ENCODE results near the gene SLC25A23. TPM values are rescaled to one million over a fixed set of nuclear protein-coding genes. Genes with fewer than 3 reads are reported as not detected.

The SLC25A23 gene
- total and polyA plus RNA-seq, 2 donors: 6.0 to 8.8 TPM

GRCh38 chr19:6498294-6499036, 38.9 kb upstream of the SLC25A23 start:
- peaks cover 32 to 49% of the 10 kb centered on the region in 2 donors for H3K27me3 ChIP-seq (ENCODE audit: control insufficient read depth in 2 of 2, insufficient read depth in 1 of 2, low read length in 1 of 2)
- peaks cover 0 to 3% of the 10 kb centered on the region in 2 donors for H3K4me1 ChIP-seq (ENCODE audit: control insufficient read depth in 2 of 2, insufficient read depth in 2 of 2, low read length in 2 of 2)
- no peak overlapping the region for H3K27ac ChIP-seq (ENCODE audit: low read depth in 1 of 2, low read length in 1 of 2)
- 65% methylated on average over 7 of the region's 7 CpGs for WGBS
- no peaks in the 10 kb centered on the region for H3K9me3 ChIP-seq (ENCODE audit: control insufficient read depth in 2 of 2, insufficient read depth in 1 of 2, low read length in 1 of 2)
- DNase-seq (ENCODE audit: low read depth in 6 of 9, low spot score in 9 of 9): no peak
- H3K36me3 ChIP-seq (ENCODE audit: control insufficient read depth in 2 of 2, insufficient read depth in 2 of 2, low read length in 1 of 2): no peaks in the 10 kb centered on the region
- H3K4me3 ChIP-seq (ENCODE audit: low read length in 2 of 2): no peak overlapping the region

- Histone ChIP-seq H3K4me3 (ENCODE audit: low read length in 2 of 2) (no peak overlapping the region), H3K27me3 (ENCODE audit: control insufficient read depth in 2 of 2, insufficient read depth in 1 of 2, low read length in 1 of 2) (peaks cover 8 to 24% of the 10 kb centered on the region in 2 donors), H3K4me1 (ENCODE audit: control insufficient read depth in 2 of 2, insufficient read depth in 2 of 2, low read length in 2 of 2) (peaks cover 0 to 3% of the 10 kb centered on the region in 2 donors), H3K27ac (ENCODE audit: low read depth in 1 of 2, low read length in 1 of 2) (no peak overlapping the region), H3K9me3 (ENCODE audit: control insufficient read depth in 2 of 2, insufficient read depth in 1 of 2, low read length in 1 of 2) (peaks cover 0 to 4% of the 10 kb centered on the region in 2 donors), H3K36me3 (ENCODE audit: control insufficient read depth in 2 of 2, insufficient read depth in 2 of 2, low read length in 1 of 2) (no peaks in the 10 kb centered on the region)
- no peak for DNase-seq (ENCODE audit: low read depth in 6 of 9, low spot score in 9 of 9)
- 98% methylated on average over 19 of the region's 19 CpGs for WGBS
Measured at GRCh38 chr19:6495947-6496346, 36.4 kb upstream of the SLC25A23 start.

GRCh38 chr19:6494438-6495036, 34.9 kb upstream of the SLC25A23 start:
- DNase-seq (ENCODE audit: low read depth in 6 of 9, low spot score in 9 of 9): no peak
- Histone ChIP-seq H3K36me3 (ENCODE audit: control insufficient read depth in 2 of 2, insufficient read depth in 2 of 2, low read length in 1 of 2) (no peaks in the 10 kb centered on the region), H3K9me3 (ENCODE audit: control insufficient read depth in 2 of 2, insufficient read depth in 1 of 2, low read length in 1 of 2) (peaks cover 0 to 4% of the 10 kb centered on the region in 2 donors), H3K4me3 (ENCODE audit: low read length in 2 of 2) (no peak overlapping the region), H3K4me1 (ENCODE audit: control insufficient read depth in 2 of 2, insufficient read depth in 2 of 2, low read length in 2 of 2) (peaks cover 0 to 3% of the 10 kb centered on the region in 2 donors), H3K27me3 (ENCODE audit: control insufficient read depth in 2 of 2, insufficient read depth in 1 of 2, low read length in 1 of 2) (peaks cover 0 to 10% of the 10 kb centered on the region in 2 donors), H3K27ac (ENCODE audit: low read depth in 1 of 2, low read length in 1 of 2) (no peak overlapping the region)
- WGBS: 96% methylated on average over 8 of the region's 8 CpGs

- Histone ChIP-seq H3K36me3 (ENCODE audit: control insufficient read depth in 2 of 2, insufficient read depth in 2 of 2, low read length in 1 of 2) (no peaks in the 10 kb centered on the region), H3K27ac (ENCODE audit: low read depth in 1 of 2, low read length in 1 of 2) (no peak overlapping the region), H3K4me3 (ENCODE audit: low read length in 2 of 2) (no peak overlapping the region), H3K4me1 (ENCODE audit: control insufficient read depth in 2 of 2, insufficient read depth in 2 of 2, low read length in 2 of 2) (no peaks in the 10 kb centered on the region), H3K27me3 (ENCODE audit: control insufficient read depth in 2 of 2, insufficient read depth in 1 of 2, low read length in 1 of 2) (no peaks in the 10 kb centered on the region), H3K9me3 (ENCODE audit: control insufficient read depth in 2 of 2, insufficient read depth in 1 of 2, low read length in 1 of 2) (peaks cover 0 to 4% of the 10 kb centered on the region in 2 donors)
- WGBS: 92% methylated on average over 4 of the region's 4 CpGs
- DNase-seq (ENCODE audit: low read depth in 6 of 9, low spot score in 9 of 9): no peak
Measured at GRCh38 chr19:6491802-6492592, 32.4 kb upstream of the SLC25A23 start.

GRCh38 chr19:6490134-6490533, 30.5 kb upstream of the SLC25A23 start:
- WGBS: 81% methylated on average over 2 of the region's 2 CpGs
- Histone ChIP-seq H3K27ac (ENCODE audit: low read depth in 1 of 2, low read length in 1 of 2) (no peak overlapping the region), H3K4me3 (ENCODE audit: low read length in 2 of 2) (no peak overlapping the region), H3K9me3 (ENCODE audit: control insufficient read depth in 2 of 2, insufficient read depth in 1 of 2, low read length in 1 of 2) (peaks cover 0 to 4% of the 10 kb centered on the region in 2 donors), H3K36me3 (ENCODE audit: control insufficient read depth in 2 of 2, insufficient read depth in 2 of 2, low read length in 1 of 2) (no peaks in the 10 kb centered on the region), H3K4me1 (ENCODE audit: control insufficient read depth in 2 of 2, insufficient read depth in 2 of 2, low read length in 2 of 2) (no peaks in the 10 kb centered on the region), H3K27me3 (ENCODE audit: control insufficient read depth in 2 of 2, insufficient read depth in 1 of 2, low read length in 1 of 2) (no peaks in the 10 kb centered on the region)
- DNase-seq (ENCODE audit: low read depth in 6 of 9, low spot score in 9 of 9): no peak

- Histone ChIP-seq H3K27me3 (ENCODE audit: control insufficient read depth in 2 of 2, insufficient read depth in 1 of 2, low read length in 1 of 2) (no peaks in the 10 kb centered on the region), H3K9me3 (ENCODE audit: control insufficient read depth in 2 of 2, insufficient read depth in 1 of 2, low read length in 1 of 2) (peaks cover 0 to 4% of the 10 kb centered on the region in 2 donors), H3K36me3 (ENCODE audit: control insufficient read depth in 2 of 2, insufficient read depth in 2 of 2, low read length in 1 of 2) (no peaks in the 10 kb centered on the region), H3K4me1 (ENCODE audit: control insufficient read depth in 2 of 2, insufficient read depth in 2 of 2, low read length in 2 of 2) (no peaks in the 10 kb centered on the region), H3K4me3 (ENCODE audit: low read length in 2 of 2) (no peak overlapping the region), H3K27ac (ENCODE audit: low read depth in 1 of 2, low read length in 1 of 2) (peak overlapping the region in 1 of 2 donors; percentile 52)
- no peak for DNase-seq (ENCODE audit: low read depth in 6 of 9, low spot score in 9 of 9)
- 74% methylated on average over 15 of the region's 15 CpGs for WGBS
Measured at GRCh38 chr19:6489278-6490061, 29.9 kb upstream of the SLC25A23 start.

- H3K4me3 ChIP-seq (ENCODE audit: low read length in 2 of 2): no peak overlapping the region
- DNase-seq (ENCODE audit: low read depth in 6 of 9, low spot score in 9 of 9): no peak
- 99% methylated on average over 7 of the region's 7 CpGs for WGBS
- no peaks in the 10 kb centered on the region for H3K9me3 ChIP-seq (ENCODE audit: control insufficient read depth in 2 of 2, insufficient read depth in 1 of 2, low read length in 1 of 2)
- H3K36me3 ChIP-seq (ENCODE audit: control insufficient read depth in 2 of 2, insufficient read depth in 2 of 2, low read length in 1 of 2): no peaks in the 10 kb centered on the region
- no peaks in the 10 kb centered on the region for H3K27me3 ChIP-seq (ENCODE audit: control insufficient read depth in 2 of 2, insufficient read depth in 1 of 2, low read length in 1 of 2)
- H3K4me1 ChIP-seq (ENCODE audit: control insufficient read depth in 2 of 2, insufficient read depth in 2 of 2, low read length in 2 of 2): peaks cover 3 to 26% of the 10 kb centered on the region in 2 donors
- no peak overlapping the region for H3K27ac ChIP-seq (ENCODE audit: low read depth in 1 of 2, low read length in 1 of 2)
Measured at GRCh38 chr19:6484831-6485230, 25.2 kb upstream of the SLC25A23 start.

GRCh38 chr19:6484230-6484629, 24.6 kb upstream of the SLC25A23 start:
- 94% methylated on average over 8 of the region's 8 CpGs for WGBS
- H3K4me1 ChIP-seq (ENCODE audit: control insufficient read depth in 2 of 2, insufficient read depth in 2 of 2, low read length in 2 of 2): peaks cover 3 to 32% of the 10 kb centered on the region in 2 donors
- no peak overlapping the region for H3K4me3 ChIP-seq (ENCODE audit: low read length in 2 of 2)
- H3K36me3 ChIP-seq (ENCODE audit: control insufficient read depth in 2 of 2, insufficient read depth in 2 of 2, low read length in 1 of 2): no peaks in the 10 kb centered on the region
- H3K27ac ChIP-seq (ENCODE audit: low read depth in 1 of 2, low read length in 1 of 2): no peak overlapping the region
- DNase-seq (ENCODE audit: low read depth in 6 of 9, low spot score in 9 of 9): no peak
- H3K27me3 ChIP-seq (ENCODE audit: control insufficient read depth in 2 of 2, insufficient read depth in 1 of 2, low read length in 1 of 2): no peaks in the 10 kb centered on the region
- H3K9me3 ChIP-seq (ENCODE audit: control insufficient read depth in 2 of 2, insufficient read depth in 1 of 2, low read length in 1 of 2): no peaks in the 10 kb centered on the region
